KOPT-K1 (cell line): ENCODE data around the gene DTNB.

Source experiments
- H3K27ac ChIP-seq: fragments of 200-600 bp; sonication (generic); 2 replicates; pipeline ENCODE4 v1.5.1; 2016; ENCODE audit warnings: antibody characterized with exemption, mild to moderate bottlenecking, low read depth, low read length; ENCODE audit not compliant: poor library complexity, severe bottlenecking
- H3K36me3 ChIP-seq: fragments of 200-600 bp; sonication (generic); 2 replicates; pipeline ENCODE4 v1.5.1; 2017; ENCODE audit warnings: antibody characterized with exemption, mild to moderate bottlenecking, low read length, moderate library complexity; ENCODE audit not compliant: insufficient read depth
- H3K9me3 ChIP-seq: fragments of 200-600 bp; sonication (generic); 2 replicates; pipeline ENCODE4 v1.5.1; 2017; ENCODE audit warnings: antibody characterized with exemption, low read length, mild to moderate bottlenecking; ENCODE audit not compliant: insufficient read depth, poor library complexity, severe bottlenecking

DTNB gene

DNA sequence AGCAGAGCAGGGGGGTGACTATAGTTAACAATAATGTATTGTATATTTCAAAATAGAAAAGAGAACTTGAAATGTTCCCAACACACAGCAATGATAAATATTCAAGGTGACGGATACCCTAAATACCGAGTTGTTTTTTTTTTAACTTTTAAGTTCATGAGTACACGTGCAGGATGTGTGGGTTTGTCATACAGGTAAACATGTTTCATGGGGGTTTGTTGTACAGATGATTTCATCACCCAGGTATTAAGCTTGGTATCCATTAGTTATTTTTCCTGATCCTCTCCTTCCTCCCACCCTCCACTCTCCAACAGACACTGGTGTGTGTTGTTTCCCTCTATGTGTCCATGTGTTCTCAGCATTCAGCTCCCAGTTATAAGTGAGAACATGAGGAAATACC, 167.2 kb downstream of the DTNB start:
- Histone ChIP-seq H3K36me3 (no peaks in the 10 kb centered on the region), H3K9me3 (no peaks in the 10 kb centered on the region), H3K27ac (no peak overlapping the region)

DNA sequence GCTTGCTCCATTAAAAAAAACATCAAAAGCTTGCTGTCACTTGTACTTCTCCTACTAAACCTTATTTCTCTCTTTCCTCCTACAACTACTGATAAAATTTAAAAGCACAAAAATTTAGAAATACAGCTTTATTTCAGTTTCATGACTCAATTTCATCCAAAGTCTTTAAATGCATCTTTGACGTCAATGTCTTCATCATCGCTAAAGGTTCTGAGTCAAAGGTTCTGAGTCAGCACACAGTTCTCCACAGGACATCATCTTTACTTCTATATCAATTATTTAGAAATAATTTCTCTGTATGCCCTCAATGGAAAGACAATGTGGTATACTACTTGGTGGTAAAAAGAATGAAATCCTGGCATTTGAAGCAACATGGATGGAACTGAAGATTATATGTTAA, 167.8 kb downstream of the DTNB start:
- no peaks in the 10 kb centered on the region for H3K9me3 ChIP-seq
- no peak overlapping the region for H3K27ac ChIP-seq
- H3K36me3 ChIP-seq: no peaks in the 10 kb centered on the region

DNA sequence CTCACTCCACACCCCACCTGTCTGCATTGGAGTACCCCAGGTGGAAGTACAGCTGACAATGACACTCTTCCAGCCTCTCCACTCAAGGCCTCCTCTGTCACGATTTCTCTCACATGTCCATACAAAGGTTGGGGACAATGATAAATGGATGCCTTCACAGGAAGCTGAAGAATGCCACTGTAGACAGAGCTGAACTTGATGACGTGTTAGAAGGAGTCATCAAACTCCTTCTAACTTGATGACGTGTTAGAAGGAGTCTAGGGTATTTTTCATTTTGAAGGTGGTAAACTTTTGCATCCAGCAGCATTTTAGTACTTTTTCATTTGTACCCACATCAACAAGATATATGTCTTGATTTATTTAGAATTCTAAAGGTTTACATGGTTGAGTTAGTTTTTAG, 168.2 kb downstream of the DTNB start:
- no peaks in the 10 kb centered on the region for H3K9me3 ChIP-seq
- H3K27ac ChIP-seq: no peak overlapping the region
- no peaks in the 10 kb centered on the region for H3K36me3 ChIP-seq

DNA sequence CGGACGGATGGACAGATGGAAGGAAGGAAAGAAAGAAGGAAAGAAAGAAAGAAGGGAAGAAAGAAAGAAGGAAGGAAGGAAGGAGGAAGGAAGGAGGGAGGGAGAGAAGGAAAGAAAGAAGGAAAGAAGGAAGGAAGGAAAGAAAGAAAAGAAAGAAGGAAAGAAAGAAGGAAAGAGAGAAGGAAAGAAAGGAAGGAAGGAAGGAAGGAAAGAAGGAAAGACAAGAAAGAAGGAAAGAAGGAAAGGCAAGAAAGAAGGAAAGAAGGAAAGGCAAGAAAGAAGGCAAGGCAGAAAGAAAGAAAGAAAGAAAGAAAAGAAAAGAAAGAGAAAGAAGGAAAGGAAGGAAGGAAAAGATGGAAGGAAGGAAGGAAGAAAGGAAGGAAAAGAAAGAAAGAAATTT, 169.1 kb downstream of the DTNB start:
- Histone ChIP-seq H3K36me3 (no peaks in the 10 kb centered on the region), H3K27ac (no peak overlapping the region), H3K9me3 (no peaks in the 10 kb centered on the region)

DNA sequence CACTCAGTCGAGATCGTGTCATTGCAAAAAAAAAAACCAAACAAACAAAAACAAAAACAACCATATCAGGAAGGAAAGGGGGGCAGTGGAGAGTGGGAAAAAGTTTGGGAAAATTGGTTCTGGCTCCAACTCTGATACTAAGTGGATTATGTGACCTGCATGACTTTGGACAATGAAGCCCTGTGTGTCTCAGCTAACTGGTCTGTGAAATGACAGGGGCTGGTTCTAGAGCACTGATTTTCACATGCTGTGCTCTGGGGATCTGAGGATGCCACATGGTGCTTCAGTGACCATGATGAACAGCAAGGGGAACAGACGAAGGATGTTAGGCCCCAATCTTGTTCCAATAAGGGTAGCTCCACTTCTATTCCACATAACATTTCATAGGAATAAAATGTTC, 174.2 kb downstream of the DTNB start:
- Histone ChIP-seq H3K9me3 (no peaks in the 10 kb centered on the region), H3K36me3 (no peaks in the 10 kb centered on the region)

DNA sequence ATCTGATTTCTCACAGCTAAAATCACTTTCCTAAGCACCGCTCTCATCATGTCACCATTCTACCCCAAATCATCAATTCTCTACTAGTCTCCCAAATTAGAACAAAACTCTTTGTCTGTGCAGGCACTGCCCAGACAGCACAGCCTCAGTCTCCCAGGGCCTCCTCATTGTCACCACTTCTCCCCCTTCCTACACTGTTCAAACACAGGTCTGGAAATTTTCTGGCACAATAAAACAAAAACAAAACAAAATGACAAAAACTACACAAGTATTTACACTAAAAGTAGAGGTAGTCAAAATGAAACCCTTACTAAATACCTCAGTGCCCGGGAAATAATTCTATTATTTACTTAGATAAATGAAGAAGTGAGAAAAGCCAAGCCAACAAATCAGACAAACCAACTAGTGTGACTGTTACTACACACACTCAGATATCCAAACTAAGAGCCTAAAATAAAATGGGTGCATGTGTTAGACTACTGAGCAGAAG, 175.4 kb downstream of the DTNB start:
- H3K36me3 ChIP-seq: no peaks in the 10 kb centered on the region
- H3K27ac ChIP-seq: no peak overlapping the region
- no peaks in the 10 kb centered on the region for H3K9me3 ChIP-seq

More for the DNA sequence above, 174.2 kb downstream of the DTNB start:
- H3K27ac ChIP-seq: no peak overlapping the region

DNA sequence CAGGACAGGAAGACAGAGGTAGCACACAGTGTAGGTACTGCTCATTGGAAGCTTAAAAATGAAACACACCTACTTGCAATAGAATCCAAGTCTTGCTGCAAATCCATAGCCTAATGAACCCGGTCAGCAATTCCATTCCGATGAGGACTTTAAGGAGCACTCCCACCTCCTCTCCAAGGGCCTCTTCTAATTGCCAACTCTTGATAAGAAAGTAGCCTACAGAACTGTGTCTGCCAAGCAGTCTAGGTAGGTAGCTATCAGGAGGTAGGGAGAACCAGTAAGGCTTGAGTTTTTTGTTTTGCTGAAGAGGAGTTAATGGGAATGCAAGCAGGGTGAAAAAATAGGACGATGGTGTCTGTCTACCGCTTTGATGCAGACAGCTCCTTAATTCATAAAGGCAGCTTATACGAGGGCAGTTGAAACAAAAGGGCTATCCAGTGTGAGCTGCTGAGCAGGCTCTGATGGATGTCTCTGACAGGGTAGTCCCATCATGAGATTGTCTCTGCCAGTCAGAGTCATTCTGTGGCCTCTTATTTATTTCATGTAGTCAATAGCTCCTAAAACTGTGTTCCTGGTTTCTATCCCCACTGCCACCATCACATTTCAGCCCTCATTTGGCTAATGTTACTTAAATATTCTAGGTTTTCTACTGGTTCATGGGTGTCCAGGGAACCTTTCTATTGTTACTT, 176.0 kb downstream of the DTNB start:
- Histone ChIP-seq H3K36me3 (no peaks in the 10 kb centered on the region), H3K27ac (no peak overlapping the region), H3K9me3 (no peaks in the 10 kb centered on the region)

DNA sequence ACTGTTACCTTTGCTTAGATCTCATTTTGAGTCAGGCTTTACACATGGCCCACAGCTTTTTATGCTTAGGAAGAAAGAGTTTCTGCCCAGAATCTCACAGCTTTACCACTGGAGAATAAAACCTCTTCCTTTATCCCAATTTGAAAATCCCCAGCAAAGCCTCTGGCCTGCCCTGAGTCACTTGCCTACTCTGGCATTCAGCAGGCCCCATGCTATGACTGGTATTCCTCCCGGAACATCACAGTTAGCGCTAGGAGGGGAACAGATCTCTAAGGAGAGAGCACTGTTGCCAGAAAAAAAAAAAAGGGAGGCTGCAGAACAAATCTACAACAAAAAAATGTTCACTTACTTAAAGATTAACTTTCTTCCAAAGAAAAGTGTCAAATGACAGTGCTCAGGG, 178.8 kb downstream of the DTNB start:
- Histone ChIP-seq H3K36me3 (no peaks in the 10 kb centered on the region), H3K27ac (no peak overlapping the region)

DNA sequence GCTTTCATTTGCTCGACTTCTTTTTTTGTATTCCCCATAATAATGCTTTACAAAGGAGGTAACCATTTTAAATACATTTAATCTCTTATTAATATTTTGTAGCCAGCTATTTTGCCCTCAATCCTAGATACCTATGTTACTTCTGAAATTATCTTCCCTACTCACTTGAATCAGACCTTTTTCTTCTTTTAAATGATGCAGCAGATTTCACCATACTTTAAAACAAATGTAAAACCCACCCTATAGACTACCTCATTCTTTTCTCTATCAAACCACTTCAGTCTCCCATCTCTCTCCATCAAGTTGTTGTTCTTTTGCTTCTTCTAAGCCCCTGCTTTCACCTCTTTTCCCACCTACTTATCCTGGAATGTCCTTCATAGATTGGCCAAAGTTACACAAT, 180.2 kb downstream of the DTNB start:
- Histone ChIP-seq H3K27ac (no peak overlapping the region), H3K9me3 (no peaks in the 10 kb centered on the region), H3K36me3 (no peaks in the 10 kb centered on the region)

More for the DNA sequence above, 178.8 kb downstream of the DTNB start:
- H3K9me3 ChIP-seq: no peaks in the 10 kb centered on the region

DNA sequence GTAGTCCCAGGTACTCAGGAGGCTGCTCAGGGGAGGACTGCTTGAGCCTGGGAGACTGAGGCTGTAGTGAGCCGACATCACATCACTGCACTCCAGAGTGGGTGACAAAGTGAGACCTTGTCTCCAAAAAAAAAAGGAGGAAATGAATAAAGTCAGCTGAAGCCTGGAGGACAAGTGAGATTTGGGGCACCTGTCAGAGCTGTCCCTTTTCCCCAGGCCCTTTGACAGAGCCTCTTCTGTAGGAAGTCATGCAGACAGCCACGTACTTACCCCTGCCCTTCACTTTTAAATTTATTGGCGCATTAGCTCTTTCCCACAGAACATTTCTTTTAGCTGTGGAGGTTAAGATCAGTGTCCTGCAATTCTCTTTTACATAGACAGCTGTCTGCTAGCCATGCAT, 180.7 kb downstream of the DTNB start:
- no peaks in the 10 kb centered on the region for H3K9me3 ChIP-seq
- no peak overlapping the region for H3K27ac ChIP-seq
- no peaks in the 10 kb centered on the region for H3K36me3 ChIP-seq

DNA sequence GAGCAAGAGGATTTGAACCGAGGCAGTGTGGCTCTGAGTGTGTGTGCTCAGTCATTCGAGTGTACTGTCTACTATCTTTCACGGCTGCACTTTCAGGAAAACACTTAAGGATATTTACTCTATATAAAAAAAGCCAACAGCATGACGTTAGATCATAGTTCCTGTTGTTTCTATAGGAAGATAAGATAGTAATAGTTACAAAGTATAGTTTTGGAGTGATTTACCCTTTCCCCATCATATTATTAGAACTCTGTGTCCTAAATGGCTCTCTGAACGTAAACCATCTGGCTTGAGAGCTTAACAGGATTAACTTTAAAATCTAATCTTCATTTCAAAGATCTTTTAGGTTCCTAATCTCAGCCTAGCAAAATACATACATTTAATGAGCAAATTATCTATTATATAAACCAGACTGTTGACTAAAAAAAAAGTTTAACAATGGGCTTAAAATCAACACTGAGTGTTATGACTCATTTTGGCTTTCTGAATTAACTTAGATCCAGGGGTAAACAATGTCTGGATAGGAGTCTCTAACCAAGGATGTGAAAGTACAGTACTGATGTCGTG, 181.3 kb downstream of the DTNB start:
- no peaks in the 10 kb centered on the region for H3K36me3 ChIP-seq
- no peak overlapping the region for H3K27ac ChIP-seq
- no peaks in the 10 kb centered on the region for H3K9me3 ChIP-seq

DNA sequence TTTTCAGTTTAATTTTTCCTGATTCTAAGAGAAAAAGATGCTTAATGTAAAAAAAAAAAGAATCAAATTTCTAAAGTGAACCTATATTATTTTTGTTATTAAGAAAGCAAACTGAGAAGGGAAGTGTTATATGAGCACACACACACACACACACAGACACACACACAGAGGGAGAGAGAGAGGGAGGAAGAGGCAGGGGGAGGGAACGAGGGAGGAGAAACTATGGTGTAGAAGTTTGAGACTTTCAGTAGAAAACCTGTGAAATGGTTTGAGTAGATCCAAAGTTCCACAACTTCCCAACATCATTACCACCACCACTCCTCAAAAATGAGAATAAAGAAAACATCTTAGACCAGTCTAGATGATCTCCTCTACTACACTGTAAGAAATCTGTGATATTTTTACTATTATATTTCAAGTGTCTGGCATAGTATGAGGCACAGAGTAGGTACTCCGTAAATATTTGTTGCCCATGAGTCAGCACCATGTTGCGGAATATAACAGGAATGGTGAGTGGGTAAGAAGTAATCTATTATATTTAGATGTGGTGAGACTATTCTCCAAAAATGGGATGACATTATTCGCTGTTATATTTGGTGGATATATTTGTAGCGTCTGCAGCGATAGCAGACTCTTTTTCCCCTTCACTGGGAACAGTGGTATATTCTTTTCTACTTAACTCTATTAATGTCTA, 182.2 kb downstream of the DTNB start:
- no peaks in the 10 kb centered on the region for H3K36me3 ChIP-seq
- H3K9me3 ChIP-seq: no peaks in the 10 kb centered on the region
- no peak overlapping the region for H3K27ac ChIP-seq

DNA sequence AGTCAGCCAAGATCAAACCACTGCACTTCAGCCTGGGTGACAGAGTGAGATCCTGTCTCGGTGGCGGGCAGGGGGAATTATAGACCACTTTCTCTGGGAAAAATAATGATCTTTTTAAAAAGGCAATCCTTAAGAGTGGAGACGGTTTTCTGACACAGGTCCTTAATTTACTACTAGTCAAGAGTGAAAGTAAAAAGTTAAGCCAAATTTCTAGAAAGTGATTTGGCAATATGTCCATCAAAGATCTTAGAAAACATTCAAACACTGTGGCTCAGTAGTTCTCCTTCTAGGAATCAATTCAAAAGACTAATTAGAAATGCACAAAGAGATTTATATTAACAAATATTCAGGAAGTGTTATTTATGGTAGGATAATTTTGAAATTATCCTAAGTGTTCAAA, 183.2 kb downstream of the DTNB start:
- Histone ChIP-seq H3K36me3 (no peaks in the 10 kb centered on the region), H3K9me3 (no peaks in the 10 kb centered on the region), H3K27ac (no peak overlapping the region)

DNA sequence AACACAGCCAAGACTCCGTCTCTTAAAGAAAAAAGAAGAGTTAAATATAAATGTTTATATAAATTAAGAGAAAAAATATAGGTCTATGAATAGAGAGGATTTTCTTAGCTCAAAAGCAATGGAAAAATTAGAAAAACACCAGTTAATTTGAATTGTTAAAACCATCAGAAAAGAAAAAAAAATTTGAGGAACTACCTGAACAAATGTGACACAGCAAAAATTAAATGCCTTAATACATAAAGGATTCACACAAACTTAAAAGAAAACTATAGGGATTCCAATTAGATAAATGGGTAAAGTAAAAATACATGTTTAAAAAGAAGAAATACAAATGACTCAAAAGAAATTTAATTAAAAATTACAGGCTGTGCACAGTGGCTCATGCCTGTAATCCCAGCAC, 183.7 kb downstream of the DTNB start:
- Histone ChIP-seq H3K9me3 (no peaks in the 10 kb centered on the region), H3K27ac (no peak overlapping the region), H3K36me3 (no peaks in the 10 kb centered on the region)

DNA sequence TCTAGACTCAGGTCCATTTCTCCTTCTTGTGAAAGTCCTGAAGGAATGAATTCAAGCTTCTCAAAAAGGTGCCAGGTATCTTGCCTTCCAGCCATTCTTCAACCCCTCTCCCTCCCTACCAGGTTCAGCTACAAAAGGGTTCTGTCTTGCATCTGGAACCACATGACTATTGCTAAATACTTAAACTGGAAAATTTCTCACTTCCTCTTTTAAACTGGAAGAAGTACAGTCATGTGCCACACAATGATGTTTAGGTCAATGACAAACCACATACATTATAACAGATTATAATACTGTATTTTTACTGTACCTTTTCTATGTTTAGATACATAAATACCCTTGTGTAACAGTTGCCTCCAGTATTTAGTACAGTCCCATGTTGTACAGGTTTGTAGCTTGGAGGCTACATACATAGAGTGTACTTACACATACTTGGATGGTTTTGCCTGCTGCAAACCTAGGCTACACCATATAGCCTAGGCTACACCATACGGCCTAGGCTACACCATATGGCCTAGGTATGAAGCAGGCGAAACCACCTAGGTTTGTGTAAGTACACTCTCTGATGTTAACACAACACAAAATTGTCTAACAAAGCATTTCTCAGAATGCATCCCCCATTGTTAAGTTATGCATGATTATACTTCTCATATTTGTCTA, 189.6 kb downstream of the DTNB start:
- no peaks in the 10 kb centered on the region for H3K9me3 ChIP-seq
- no peaks in the 10 kb centered on the region; the same call in 1 of the 2 replicates for H3K36me3 ChIP-seq
- no peak overlapping the region for H3K27ac ChIP-seq
